ENCODE results near the gene EXOC3. TPM values are rescaled to one million over a fixed set of nuclear protein-coding genes. Genes with fewer than 3 reads are reported as not detected.

EXOC3 gene
- total RNA-seq, 1 experiment from 2014 or later: 155 TPM

DNA sequence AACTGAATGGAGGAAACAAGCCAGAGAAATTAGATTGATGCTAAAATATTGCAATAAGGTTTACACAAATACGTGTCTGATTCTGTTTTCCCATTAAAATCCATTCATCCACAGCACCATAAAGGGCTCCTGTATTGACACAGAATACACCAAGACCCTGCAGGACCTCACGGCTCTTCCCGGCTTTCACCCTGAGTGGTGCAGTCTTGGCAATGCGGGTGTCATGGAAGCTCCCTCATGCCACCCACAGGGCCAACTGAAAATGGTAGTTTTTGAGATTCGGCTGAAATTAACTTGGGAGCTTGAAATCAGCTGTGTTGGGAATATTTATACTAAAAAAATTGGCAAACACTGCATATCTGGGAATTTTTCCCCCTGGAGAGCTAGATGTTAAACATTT, 17.3 kb upstream of the EXOC3 start:
- no peaks in the 10 kb centered on the region for H3K9me3 ChIP-seq (ENCODE audit: insufficient read depth, low read depth)
- CTCF ChIA-PET: interaction anchor here (0.9 to 1.1 kb wide), 3 partner anchors 107 to 237 kb away, joined by 3 to 6 read pairs (median 4); no protein-coding TSS in a partner anchor
- DNase-seq: no peak
- POLR2A ChIA-PET (ENCODE audit: unreplicated experiment): no interaction called here
- H3K4me1 ChIP-seq (replicated peaks; ENCODE audit: insufficient read depth): no peaks in the 10 kb centered on the region
- TF ChIP-seq CTCF (conservative IDR thresholded peaks at IDR 0.05): peak; percentile 53
- TF ChIP-seq EZH2 (IDR thresholded peaks at IDR 0.05; ENCODE audit: low read depth): no peak
- H2AFZ ChIP-seq: no peak overlapping the region
- no peaks in the 10 kb centered on the region for H3K9me2 ChIP-seq (ENCODE audit: insufficient read depth)
- H3K4me3 ChIP-seq: no peak overlapping the region
- H3K27ac ChIP-seq: no peak overlapping the region
- BruUV-seq (replicated peaks): no TSS peak
- H3K36me3 ChIP-seq (ENCODE audit: low read depth): no peaks in the 10 kb centered on the region
- H3K79me2 ChIP-seq (ENCODE audit: low read depth): no peaks in the 10 kb centered on the region
- no peaks in the 10 kb centered on the region for H3F3A ChIP-seq (ENCODE audit: insufficient read depth, low read depth)
- intact Hi-C loops (cut with micrococcal nuclease; ENCODE audit: unreplicated experiment): loop anchor here (1.0 kb wide), 1 partner anchor 108 kb away; no protein-coding TSS in a partner anchor
- H3K27me3 ChIP-seq (ENCODE audit: insufficient read depth, low read depth): no peaks in the 10 kb centered on the region
- 0 out of 2 replicates have a peak, but pooled peaks cover 5% of the 10 kb centered on the region for H4K20me1 ChIP-seq (ENCODE audit: insufficient read depth)
- H3K4me2 ChIP-seq: no peak overlapping the region

DNA sequence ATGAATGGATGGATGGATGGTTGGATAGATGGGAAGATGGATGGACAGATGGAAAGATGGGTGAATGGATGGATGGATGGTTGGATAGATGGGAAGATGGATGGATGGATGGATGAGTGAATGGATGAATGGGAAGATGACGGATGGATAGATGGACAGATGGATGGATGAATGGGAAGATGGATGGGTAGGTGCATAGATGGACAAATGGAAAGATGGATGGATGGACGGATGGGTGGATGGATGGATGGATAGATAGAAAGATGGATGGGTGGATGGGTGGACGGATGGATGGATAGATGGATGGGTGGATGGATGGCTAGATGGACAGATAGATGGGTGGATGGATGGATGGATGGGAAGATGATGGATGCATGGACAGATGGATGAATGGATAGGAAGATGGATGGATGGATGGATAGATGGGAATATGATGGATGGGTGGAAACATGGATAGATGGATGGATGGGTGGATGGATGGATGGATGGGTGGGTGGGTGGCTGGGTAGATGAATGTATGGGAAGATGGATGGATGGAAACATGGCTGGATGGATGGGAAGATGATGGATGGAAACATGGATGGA, 16.5 kb upstream of the EXOC3 start:
- H2AFZ ChIP-seq: no peak overlapping the region
- intact Hi-C loops (cut with micrococcal nuclease; ENCODE audit: unreplicated experiment): no loop called here
- H3K27ac ChIP-seq: no peak overlapping the region
- 0 out of 2 replicates have a peak, but pooled peaks cover 5% of the 10 kb centered on the region for H4K20me1 ChIP-seq (ENCODE audit: insufficient read depth)
- TF ChIP-seq CTCF (conservative IDR thresholded peaks at IDR 0.05): no peak
- no peak for TF ChIP-seq EZH2 (IDR thresholded peaks at IDR 0.05; ENCODE audit: low read depth)
- H3F3A ChIP-seq (ENCODE audit: insufficient read depth, low read depth): no peaks in the 10 kb centered on the region
- DNase-seq: no peak
- H3K9me3 ChIP-seq (ENCODE audit: insufficient read depth, low read depth): no peaks in the 10 kb centered on the region
- H3K4me1 ChIP-seq (replicated peaks; ENCODE audit: insufficient read depth): no peaks in the 10 kb centered on the region
- no TSS peak for BruUV-seq (replicated peaks)
- no peak overlapping the region for H3K4me3 ChIP-seq
- no peak overlapping the region for H3K4me2 ChIP-seq
- CTCF ChIA-PET: interaction anchor here (0.7 to 1.1 kb wide), 4 partner anchors 83 to 238 kb away, joined by 3 to 6 read pairs (median 4); no protein-coding TSS in a partner anchor
- no peaks in the 10 kb centered on the region for H3K9me2 ChIP-seq (ENCODE audit: insufficient read depth)
- H3K27me3 ChIP-seq (ENCODE audit: insufficient read depth, low read depth): no peaks in the 10 kb centered on the region
- H3K79me2 ChIP-seq (ENCODE audit: low read depth): no peaks in the 10 kb centered on the region
- POLR2A ChIA-PET (ENCODE audit: unreplicated experiment): no interaction called here
- H3K36me3 ChIP-seq (ENCODE audit: low read depth): no peaks in the 10 kb centered on the region

DNA sequence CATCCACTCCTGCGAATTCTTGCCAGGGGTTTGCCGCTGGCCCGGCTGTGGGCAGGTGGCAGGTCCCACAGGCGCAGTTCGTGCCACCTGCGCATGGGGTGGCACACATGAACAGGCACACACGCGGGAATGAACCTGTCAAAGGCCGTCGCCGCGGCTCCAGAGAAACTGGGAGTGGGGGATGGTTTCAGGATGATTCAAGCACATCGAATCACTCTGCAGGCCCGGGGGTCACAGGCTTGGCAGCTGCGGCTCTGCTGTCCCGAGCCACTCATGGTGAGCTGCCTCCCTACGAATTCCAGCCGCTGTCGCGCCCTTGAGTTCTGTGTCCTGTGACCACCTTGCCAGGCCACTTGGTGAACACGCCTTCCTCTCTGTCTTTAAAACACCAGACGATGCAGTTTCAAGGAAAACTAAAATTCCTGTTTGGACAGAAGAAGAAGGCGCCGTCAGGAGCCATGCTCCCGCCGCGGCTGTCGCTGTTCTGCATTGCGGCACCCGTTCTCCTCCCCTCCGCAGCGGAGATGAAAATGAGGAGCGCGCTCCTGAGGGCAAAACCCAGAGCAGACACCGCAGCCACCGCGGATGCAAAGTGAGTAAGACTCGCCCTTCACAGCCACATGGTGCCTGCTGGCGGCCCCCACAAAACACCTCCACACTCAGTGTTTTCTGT, 15.4 kb upstream of the EXOC3 start:
- Histone ChIP-seq H3F3A (ENCODE audit: insufficient read depth, low read depth) (no peaks in the 10 kb centered on the region), H3K4me1 (replicated peaks; ENCODE audit: insufficient read depth) (no peaks in the 10 kb centered on the region), H3K4me3 (no peak overlapping the region), H3K27me3 (ENCODE audit: insufficient read depth, low read depth) (no peaks in the 10 kb centered on the region), H2AFZ (no peak overlapping the region), H3K27ac (no peak overlapping the region), H4K20me1 (ENCODE audit: insufficient read depth) (0 out of 2 replicates have a peak, but pooled peaks cover 5% of the 10 kb centered on the region), H3K79me2 (ENCODE audit: low read depth) (no peaks in the 10 kb centered on the region), H3K9me2 (ENCODE audit: insufficient read depth) (no peaks in the 10 kb centered on the region), H3K9me3 (ENCODE audit: insufficient read depth, low read depth) (no peaks in the 10 kb centered on the region), H3K4me2 (no peak overlapping the region), H3K36me3 (ENCODE audit: low read depth) (no peaks in the 10 kb centered on the region)
- ChIA-PET POLR2A (ENCODE audit: unreplicated experiment) (no interaction called here), CTCF (interaction anchor here (0.7 kb wide), 1 partner anchor 84 kb away, joined by 3 read pairs; no protein-coding TSS in a partner anchor)
- DNase-seq: no peak
- TF ChIP-seq CTCF (conservative IDR thresholded peaks at IDR 0.05) (no peak), EZH2 (IDR thresholded peaks at IDR 0.05; ENCODE audit: low read depth) (no peak)
- intact Hi-C loops (cut with micrococcal nuclease; ENCODE audit: unreplicated experiment): no loop called here
- BruUV-seq (replicated peaks): no TSS peak

Measured in PC-9 (cell line).